Activated CD4-positive, alpha-beta T cell treated with anti-CD3 and anti-CD28 coated beads, Interleukin-2, amount 10 ng/mL, durations not matched to agents 7 days and 5 days (primary cell): ENCODE results near the gene SOX6. TPM values are rescaled to one million over a fixed set of nuclear protein-coding genes. Genes with fewer than 3 reads are reported as not detected.
"Not testable (repeated sequence)": the region's sequence is repeated elsewhere in the genome, so short reads cannot be mapped to it uniquely, and the experiment has no call there.

ENCODE experiments used
- CTCF ChIA-PET: fragments of 350-600 bp; sonication (Branson Sonifier 250); formaldehyde crosslinking; loops from one replicate; lab custom pipeline; 2021; ENCODE audit warnings: antibody characterized with exemption; lab: Charles Lee
- POLR2A ChIA-PET: fragments of 350-600 bp; sonication (Branson Sonifier 250); formaldehyde crosslinking; loops from one replicate; lab custom pipeline; 2021; ENCODE audit warnings: antibody characterized with exemption; lab: Charles Lee
- DNase-seq: peaks from one replicate; pipeline ENCODE4 v3.0.0-alpha.2; 2020
- H3K27ac Mint-ChIP-seq: one replicate; pipeline ENCODE4 v1.8.0; 2021; ENCODE audit warnings: mild to moderate bottlenecking, moderate library complexity, mixed read lengths
- H3K27me3 Mint-ChIP-seq: one replicate; pipeline ENCODE4 v1.8.0; 2021; ENCODE audit warnings: mixed read lengths
- H3K36me3 Mint-ChIP-seq: one replicate; pipeline ENCODE4 v1.8.0; 2021; ENCODE audit warnings: low read depth, mixed read lengths
- H3K4me1 Mint-ChIP-seq: one replicate; pipeline ENCODE4 v1.8.0; 2021; ENCODE audit warnings: mixed read lengths
- H3K4me3 Mint-ChIP-seq: one replicate; pipeline ENCODE4 v1.8.0; 2021; ENCODE audit warnings: mild to moderate bottlenecking, moderate library complexity, mixed read lengths
- H3K9me3 Mint-ChIP-seq: one replicate; pipeline ENCODE4 v1.8.0; 2021; ENCODE audit warnings: mixed read lengths
- total RNA-seq, 2 experiments: library from RNA; stranded (reverse); gene quantifications; one replicate each; pipeline ENCODE4 v1.2.3, GENCODE V29; 2021

The SOX6 gene
- total RNA-seq, 2 experiments from 2014 or later: not detected

DNA sequence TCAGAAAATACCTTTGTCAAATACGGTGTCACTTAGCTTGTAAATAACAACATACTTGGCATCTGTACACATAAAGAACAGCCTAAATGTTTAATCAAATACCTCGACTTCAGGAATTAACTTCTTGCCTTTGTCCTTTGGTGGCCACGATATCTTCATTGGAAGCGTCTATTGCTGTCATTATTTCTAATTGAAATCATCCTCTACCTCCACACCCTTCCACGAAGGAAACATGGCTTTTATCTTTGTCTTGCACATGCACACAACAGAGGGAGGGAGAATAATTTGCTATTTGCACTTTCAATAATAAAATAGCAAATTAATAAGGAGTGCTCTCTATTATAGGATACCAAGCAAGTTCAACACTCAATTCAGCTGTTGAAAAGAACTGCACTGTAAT is 25.8 kb upstream of the SOX6 start:
- ChIA-PET CTCF (no interaction called here), POLR2A (no interaction called here)
- no peak for DNase-seq
- Mint-ChIP-seq H3K27ac (no peak overlapping the region), H3K9me3 (no peaks in the 10 kb centered on the region), H3K4me3 (no peak overlapping the region), H3K27me3 (no peaks in the 10 kb centered on the region), H3K4me1 (no peaks in the 10 kb centered on the region), H3K36me3 (no peaks in the 10 kb centered on the region)

GRCh38 chr11:16380941-16381568 is 24.7 kb upstream of the SOX6 start:
- Mint-ChIP-seq H3K27ac (no peak overlapping the region), H3K9me3 (no peaks in the 10 kb centered on the region), H3K27me3 (no peaks in the 10 kb centered on the region), H3K4me1 (no peaks in the 10 kb centered on the region), H3K36me3 (no peaks in the 10 kb centered on the region), H3K4me3 (no peak overlapping the region)
- no peak for DNase-seq
- CTCF ChIA-PET: no interaction called here
- POLR2A ChIA-PET: no interaction called here

DNA sequence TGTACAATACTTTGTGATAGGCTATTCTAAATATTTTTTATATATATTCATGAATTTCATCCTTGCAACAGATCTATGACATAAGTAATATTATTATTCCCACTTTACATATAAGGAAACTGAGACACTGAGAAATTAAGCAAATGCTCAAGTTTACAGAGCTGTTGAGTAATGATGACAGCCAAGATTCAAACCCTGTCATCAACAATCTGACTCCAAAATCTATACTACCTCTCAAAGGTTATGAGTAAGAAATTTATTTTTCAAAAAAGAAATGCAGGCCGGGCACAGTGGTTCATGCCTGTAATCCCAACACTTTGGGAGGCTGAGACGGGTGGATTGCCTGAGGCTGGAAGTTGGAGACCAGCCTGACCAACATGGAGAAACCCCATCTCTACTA is 22.6 kb upstream of the SOX6 start:
- POLR2A ChIA-PET: no interaction called here

DNA sequence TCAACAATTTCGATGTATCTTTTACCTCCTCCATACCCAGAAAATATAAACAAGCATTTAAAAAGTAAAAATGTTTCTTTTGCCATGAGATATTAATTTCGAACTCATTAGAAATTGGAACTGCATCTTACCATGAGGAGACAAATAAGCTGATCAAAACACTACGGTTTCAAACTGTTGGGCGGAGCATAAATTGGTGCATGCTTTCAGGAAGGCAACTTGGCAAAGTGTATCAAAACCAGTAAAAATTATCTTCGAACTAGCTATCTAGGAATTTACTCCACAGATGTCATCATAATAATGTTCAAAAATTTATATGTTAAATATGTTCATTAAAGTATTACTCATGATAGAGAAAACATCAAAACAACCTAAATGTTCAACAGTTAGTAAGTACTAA is 21.4 kb upstream of the SOX6 start:
- CTCF ChIA-PET: no interaction called here
- Mint-ChIP-seq H3K4me1 (no peaks in the 10 kb centered on the region), H3K4me3 (no peak overlapping the region), H3K9me3 (no peaks in the 10 kb centered on the region), H3K27me3 (no peaks in the 10 kb centered on the region), H3K36me3 (no peaks in the 10 kb centered on the region), H3K27ac (no peak overlapping the region)
- DNase-seq: no peak
- POLR2A ChIA-PET: no interaction called here

More for the DNA sequence above, 22.6 kb upstream of the SOX6 start:
- no peaks in the 10 kb centered on the region for H3K27me3 Mint-ChIP-seq
- H3K36me3 Mint-ChIP-seq: no peaks in the 10 kb centered on the region
- DNase-seq: no peak
- no peaks in the 10 kb centered on the region for H3K4me1 Mint-ChIP-seq
- CTCF ChIA-PET: no interaction called here
- no peak overlapping the region for H3K27ac Mint-ChIP-seq
- H3K4me3 Mint-ChIP-seq: no peak overlapping the region
- no peaks in the 10 kb centered on the region for H3K9me3 Mint-ChIP-seq

GRCh38 chr11:16375664-16376063 is 19.3 kb upstream of the SOX6 start:
- H3K27ac Mint-ChIP-seq, H3K4me1 Mint-ChIP-seq, H3K9me3 Mint-ChIP-seq, H3K27me3 Mint-ChIP-seq, POLR2A ChIA-PET, H3K4me3 Mint-ChIP-seq, DNase-seq, CTCF ChIA-PET, H3K36me3 Mint-ChIP-seq: not testable (repeated sequence)

- no peaks in the 10 kb centered on the region for H3K36me3 Mint-ChIP-seq
- H3K27me3 Mint-ChIP-seq: no peaks in the 10 kb centered on the region
- no peaks in the 10 kb centered on the region for H3K9me3 Mint-ChIP-seq
- no peaks in the 10 kb centered on the region for H3K4me1 Mint-ChIP-seq
- ChIA-PET CTCF (no interaction called here), POLR2A (no interaction called here)
- DNase-seq: no peak
- no peak overlapping the region for H3K27ac Mint-ChIP-seq
- H3K4me3 Mint-ChIP-seq: no peak overlapping the region
Observed at GRCh38 chr11:16373768-16374167, 17.4 kb upstream of the SOX6 start.

- H3K36me3 Mint-ChIP-seq: no peaks in the 10 kb centered on the region
- H3K4me1 Mint-ChIP-seq: no peaks in the 10 kb centered on the region
- H3K27me3 Mint-ChIP-seq: no peaks in the 10 kb centered on the region
- POLR2A ChIA-PET: no interaction called here
- CTCF ChIA-PET: no interaction called here
- DNase-seq: no peak
- no peaks in the 10 kb centered on the region for H3K9me3 Mint-ChIP-seq
- H3K27ac Mint-ChIP-seq: no peak overlapping the region
- H3K4me3 Mint-ChIP-seq: no peak overlapping the region
Observed at GRCh38 chr11:16372355-16372754, 16.0 kb upstream of the SOX6 start.

DNA sequence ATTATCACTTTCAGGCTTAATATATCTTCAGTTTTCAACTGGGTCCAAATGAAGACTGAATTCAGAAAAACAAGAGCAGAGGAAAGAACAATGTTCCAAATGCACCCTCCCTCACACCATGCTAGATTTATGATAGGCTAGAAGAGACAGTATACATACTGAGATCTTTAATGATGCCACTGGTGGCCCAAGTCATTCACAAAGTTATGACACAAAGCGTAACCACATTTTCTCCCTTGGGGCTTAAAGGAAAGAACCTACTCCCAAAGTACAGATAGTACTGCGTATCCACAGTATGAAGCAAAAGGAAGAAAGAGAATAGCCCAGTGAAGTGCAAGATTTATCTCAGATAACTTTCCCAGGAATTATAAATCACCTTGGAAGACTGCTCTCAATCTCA is 10.9 kb upstream of the SOX6 start:
- CTCF ChIA-PET: no interaction called here
- H3K4me3 Mint-ChIP-seq: no peak overlapping the region
- no peak overlapping the region for H3K27ac Mint-ChIP-seq
- H3K36me3 Mint-ChIP-seq: no peaks in the 10 kb centered on the region
- DNase-seq: no peak
- H3K9me3 Mint-ChIP-seq: no peaks in the 10 kb centered on the region
- POLR2A ChIA-PET: no interaction called here
- no peaks in the 10 kb centered on the region for H3K4me1 Mint-ChIP-seq
- H3K27me3 Mint-ChIP-seq: no peaks in the 10 kb centered on the region

- Mint-ChIP-seq H3K4me1 (no peaks in the 10 kb centered on the region), H3K4me3 (no peak overlapping the region), H3K36me3 (no peaks in the 10 kb centered on the region), H3K27me3 (no peaks in the 10 kb centered on the region), H3K27ac (no peak overlapping the region), H3K9me3 (no peaks in the 10 kb centered on the region)
- ChIA-PET CTCF (no interaction called here), POLR2A (no interaction called here)
- DNase-seq: no peak
Observed at GRCh38 chr11:16365581-16366228, 9.4 kb upstream of the SOX6 start.

DNA sequence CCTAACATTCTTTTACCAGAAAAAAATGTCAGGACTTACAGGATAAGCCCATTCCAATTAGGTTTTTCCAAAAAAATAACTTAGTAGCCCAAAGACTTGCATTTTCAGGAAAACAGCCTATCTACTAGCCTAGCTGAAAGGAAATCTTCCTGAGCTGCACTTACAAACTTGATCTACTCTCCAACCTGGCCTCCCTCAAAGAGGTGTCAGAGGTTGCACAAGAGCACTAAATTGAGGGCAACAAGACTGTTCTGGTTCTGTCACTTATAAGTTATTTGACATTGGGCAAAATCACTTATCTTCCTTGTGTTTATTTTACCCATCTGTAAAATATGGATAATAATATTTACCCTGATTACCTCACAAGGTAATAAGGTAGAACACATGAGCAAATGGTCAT is 7.9 kb upstream of the SOX6 start:
- Mint-ChIP-seq H3K4me1 (no peaks in the 10 kb centered on the region), H3K27ac (no peak overlapping the region), H3K9me3 (no peaks in the 10 kb centered on the region), H3K4me3 (no peak overlapping the region), H3K36me3 (no peaks in the 10 kb centered on the region), H3K27me3 (no peaks in the 10 kb centered on the region)
- no peak for DNase-seq
- POLR2A ChIA-PET: no interaction called here
- CTCF ChIA-PET: interaction anchor here (0.7 kb wide), 1 partner anchor 1168 kb away, joined by 5 read pairs; no protein-coding TSS in a partner anchor

DNA sequence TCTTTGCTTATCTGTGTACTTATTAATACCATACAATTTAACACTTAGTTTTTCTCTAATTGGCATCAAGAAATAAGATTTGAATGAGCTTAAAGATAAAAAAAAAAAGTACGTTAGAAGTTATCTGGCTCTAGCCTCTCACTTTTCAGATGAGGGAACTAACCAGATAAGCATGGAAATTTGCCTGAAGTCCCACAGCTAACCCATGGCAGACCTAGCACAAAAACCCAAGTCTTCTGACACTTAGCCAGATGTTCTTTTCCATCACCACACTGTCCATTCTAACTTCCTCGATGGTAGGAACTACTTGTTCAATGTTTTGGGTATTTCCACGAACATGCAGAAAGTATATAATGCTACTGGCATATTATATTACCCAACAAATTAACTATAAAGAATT is 7.4 kb upstream of the SOX6 start:
- Mint-ChIP-seq H3K27ac (no peak overlapping the region), H3K4me1 (no peaks in the 10 kb centered on the region), H3K27me3 (no peaks in the 10 kb centered on the region), H3K4me3 (no peak overlapping the region), H3K9me3 (no peaks in the 10 kb centered on the region), H3K36me3 (no peaks in the 10 kb centered on the region)
- DNase-seq: no peak
- ChIA-PET CTCF (interaction anchor here (0.7 kb wide), 1 partner anchor 1169 kb away, joined by 5 read pairs; no protein-coding TSS in a partner anchor), POLR2A (no interaction called here)

DNA sequence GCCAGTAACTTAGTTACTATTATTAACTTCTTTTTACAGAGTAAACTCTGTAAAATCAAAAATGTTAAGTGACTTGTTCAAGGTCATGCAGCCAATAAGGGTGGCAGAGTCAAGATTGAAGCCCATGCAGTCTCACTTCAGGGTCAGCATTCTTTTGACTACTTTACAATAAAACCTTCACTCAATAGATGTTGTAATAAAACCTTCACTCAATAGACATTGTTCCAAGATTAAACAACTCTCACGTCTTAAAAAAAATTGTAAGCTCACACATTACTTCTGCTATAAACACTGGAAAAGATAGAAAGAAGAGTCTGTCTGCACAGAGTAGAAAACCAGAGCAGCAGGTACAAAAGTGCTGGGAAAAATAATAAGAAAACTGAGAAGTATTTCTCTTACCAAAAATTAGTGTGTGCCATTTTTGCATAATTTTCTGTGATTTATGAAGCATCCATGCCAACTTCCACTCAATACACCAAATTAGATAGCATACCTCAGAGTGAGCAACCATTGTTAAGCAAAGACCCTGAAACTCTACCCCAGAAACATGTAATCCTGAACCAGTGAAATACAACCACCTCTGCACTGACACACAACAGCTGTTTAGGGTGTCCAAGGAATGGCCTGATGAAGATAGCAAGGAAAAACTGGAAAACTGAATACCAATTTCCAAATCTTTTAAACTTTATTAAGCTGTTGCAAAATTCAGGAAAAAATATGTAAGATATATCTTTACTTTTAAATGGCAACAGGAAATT is 4.9 kb upstream of the SOX6 start:
- ChIA-PET CTCF (no interaction called here), POLR2A (no interaction called here)
- Mint-ChIP-seq H3K4me3 (no peak overlapping the region), H3K4me1 (no peaks in the 10 kb centered on the region), H3K36me3 (no peaks in the 10 kb centered on the region), H3K9me3 (no peaks in the 10 kb centered on the region), H3K27ac (no peak overlapping the region), H3K27me3 (no peaks in the 10 kb centered on the region)
- DNase-seq: no peak

DNA sequence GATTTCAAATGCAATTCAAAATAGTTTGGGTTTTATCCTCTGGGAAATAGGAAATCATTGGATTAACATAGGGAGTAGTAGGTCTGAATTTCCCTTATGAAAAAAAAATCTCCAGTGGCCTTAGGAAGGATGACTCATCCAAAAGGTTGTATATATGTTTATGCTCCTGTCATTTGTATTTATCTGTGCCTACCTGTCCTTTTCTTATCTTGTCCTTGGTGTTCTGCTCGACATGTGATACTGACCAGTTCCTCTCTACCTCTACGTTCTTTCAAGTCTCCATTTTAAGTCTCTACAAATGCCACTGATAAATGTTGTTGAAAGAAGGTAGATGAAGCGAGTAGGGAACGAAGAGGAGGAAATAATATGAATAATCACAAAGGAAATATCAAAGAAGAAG is 3.0 kb upstream of the SOX6 start:
- ChIA-PET CTCF (no interaction called here), POLR2A (no interaction called here)
- no peak for DNase-seq
- Mint-ChIP-seq H3K9me3 (no peaks in the 10 kb centered on the region), H3K36me3 (no peaks in the 10 kb centered on the region), H3K27me3 (no peaks in the 10 kb centered on the region), H3K4me1 (no peaks in the 10 kb centered on the region), H3K27ac (no peak overlapping the region), H3K4me3 (no peak overlapping the region)
